ENCODE measurements around the gene NAALAD2. TPM values are rescaled to one million over a fixed set of nuclear protein-coding genes. Genes with fewer than 3 reads are reported as not detected.

NAALAD2 gene
- total RNA-seq, 2 donors from 2014 or later, result not detected

DNA sequence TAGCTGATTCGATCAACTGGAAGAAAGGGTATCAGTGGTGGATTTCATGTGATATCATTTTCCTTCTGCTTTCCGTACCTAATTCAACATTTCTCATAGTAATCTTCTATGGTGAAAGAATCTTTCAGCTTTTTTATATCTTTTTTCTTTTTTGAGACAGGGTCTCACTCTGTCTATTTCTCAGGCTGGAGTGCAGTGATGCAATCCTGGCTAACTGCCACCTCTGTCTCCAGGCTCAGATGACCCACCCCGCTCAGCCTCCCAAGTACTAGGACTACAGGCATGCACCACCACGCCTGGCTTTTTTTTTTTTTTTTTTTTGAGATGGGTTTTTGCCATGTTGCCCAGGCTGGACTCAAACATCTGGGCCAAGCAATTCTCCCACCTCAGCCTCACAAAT is 107.0 kb downstream of the NAALAD2 start:
- no peak overlapping the region for H3K27ac Mint-ChIP-seq
- H3K4me1 Mint-ChIP-seq, result peaks cover 8% of the 10 kb centered on the region
- no peaks in the 10 kb centered on the region for H3K36me3 Mint-ChIP-seq (ENCODE audit: low read depth)
- no peak for ATAC-seq (replicated peaks)
- H3K27me3 Mint-ChIP-seq, result no peaks in the 10 kb centered on the region
- no peaks in the 10 kb centered on the region for H3K9me3 Mint-ChIP-seq
- H3K4me3 Mint-ChIP-seq, result peak overlapping the region; percentile 65

Other genes with a start within 250 kb of the NAALAD2 start
- gene TRIM49D1, start 212.4 kb upstream of the NAALAD2 start, total RNA-seq, result not detected
- not detected for gene TRIM49D2, start 210.6 kb upstream of the NAALAD2 start, total RNA-seq
- not detected for gene TRIM64, start 168.6 kb upstream of the NAALAD2 start, total RNA-seq
- not detected for gene TRIM49C, start 103.6 kb upstream of the NAALAD2 start, total RNA-seq
- gene UBTFL1, start 48.7 kb upstream of the NAALAD2 start, total RNA-seq, result not detected
- 100 to 1,000 TPM in 1 of 2 donors, 10 to 100 TPM in 1; 42.9 to 110 TPM for gene CHORDC1, start 88.4 kb downstream of the NAALAD2 start, total RNA-seq

Measured in activated T-helper 17 cell treated with anti-CD3 and anti-CD28 coated beads, Interleukin-2, amount 50 U/mL, for 72 hours (primary cell).